SH-SY5Y (cell line): ENCODE data around the gene CNN3.

Source experiments
- GATA2 ChIP-seq: IDR thresholded peaks from 2 replicates; pipeline ENCODE4 v1.6.1; 2011; ENCODE audit warnings: mild to moderate bottlenecking, low read depth, low read length
- GATA3 ChIP-seq: IDR thresholded peaks from 2 replicates; pipeline ENCODE4 v1.6.1; 2011; ENCODE audit warnings: low read depth, mild to moderate bottlenecking, low read length, moderate library complexity

DNA sequence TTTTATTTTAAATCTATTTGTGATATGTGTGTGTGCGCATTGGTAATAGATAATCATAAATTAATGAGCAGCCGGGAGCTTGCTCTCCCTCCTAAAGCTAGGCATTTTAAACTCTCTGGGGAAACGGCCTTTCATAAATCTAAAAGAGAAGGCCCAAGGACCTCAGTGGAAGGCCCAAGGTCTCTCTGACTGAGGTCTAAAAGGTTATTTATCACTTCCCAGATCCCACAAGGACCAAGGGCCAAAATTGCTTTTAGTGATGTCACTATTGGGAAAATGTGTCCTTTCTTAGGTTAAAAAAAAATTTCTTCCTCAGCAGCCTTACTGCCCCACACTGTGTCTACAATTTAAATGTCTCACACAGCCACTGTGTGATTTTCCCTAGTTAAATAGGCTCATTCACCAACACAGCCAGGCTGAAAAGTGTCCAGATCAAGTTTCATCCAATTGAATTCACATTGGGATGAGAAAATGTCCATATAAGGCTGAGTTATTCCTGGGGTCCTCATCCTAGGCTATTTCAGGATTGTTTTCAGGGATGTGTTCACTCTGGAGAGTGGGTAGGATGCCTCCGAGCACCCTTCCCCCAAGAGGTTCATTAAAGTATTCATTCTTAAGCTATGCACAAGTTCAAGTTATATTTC is 60.6 kb downstream of the CNN3 start:
- TF ChIP-seq GATA2 (no peak), GATA3 (no peak)
